ENCODE data around the gene STK24. TPM values are rescaled to one million over a fixed set of nuclear protein-coding genes. Genes with fewer than 3 reads are reported as not detected.
"Not testable (repeated sequence)": the region's sequence is repeated elsewhere in the genome, so short reads cannot be mapped to it uniquely, and the experiment has no call there.

Gene STK24
- total and polyA plus RNA-seq, 4 donors: 42.7 to 56.1 (median 52.2) TPM

DNA sequence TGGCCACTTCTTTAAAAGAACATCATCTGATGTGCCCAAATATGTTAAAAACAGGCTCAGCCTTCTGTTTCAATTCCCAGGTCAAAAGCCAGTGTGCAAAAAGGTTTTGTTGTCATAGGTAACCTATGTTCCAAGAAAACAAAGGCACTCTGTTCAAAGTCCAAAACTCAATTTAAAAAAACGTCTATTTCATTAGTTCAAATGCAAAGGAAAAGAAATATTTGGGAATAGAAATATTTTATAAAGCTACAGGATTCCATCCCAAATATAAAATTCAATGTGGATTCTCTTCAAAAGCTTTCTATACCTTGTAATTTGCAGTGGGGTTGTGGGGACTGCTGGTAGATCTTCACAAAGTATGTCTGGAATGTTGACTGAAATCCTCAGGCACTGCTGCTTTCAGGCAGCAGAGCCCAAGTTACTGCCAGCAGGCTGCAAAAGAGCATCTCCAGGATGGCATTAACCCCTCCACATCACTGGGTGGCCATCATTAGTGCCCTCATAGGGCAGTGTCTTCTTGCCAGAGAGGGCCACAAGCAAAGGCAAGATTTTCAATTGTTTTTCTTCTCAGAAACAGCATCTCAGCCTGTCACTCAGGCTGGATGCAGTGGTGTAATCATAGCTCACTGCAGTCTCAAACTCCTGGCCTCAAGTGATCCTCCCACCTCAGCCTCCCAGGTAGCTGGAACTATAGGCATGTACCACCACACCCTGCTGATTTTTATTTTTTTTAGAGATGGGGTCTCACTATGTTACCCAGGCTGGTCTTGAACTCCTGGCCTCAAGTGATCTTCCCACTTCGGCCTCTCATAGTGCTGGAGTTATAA lies 22.8 kb upstream of the STK24 start:
- H3K27ac ChIP-seq (ENCODE audit: low read depth, low read length): no peak overlapping the region
- no peaks in the 10 kb centered on the region for H3K9me3 ChIP-seq (ENCODE audit: control insufficient read depth, insufficient read depth, low read length)
- H3K27me3 ChIP-seq (ENCODE audit: control insufficient read depth, insufficient read depth, low read length): no peaks in the 10 kb centered on the region
- no peaks in the 10 kb centered on the region for H3K4me1 ChIP-seq (ENCODE audit: control insufficient read depth, insufficient read depth, low read length)
- no peaks in the 10 kb centered on the region for H3K36me3 ChIP-seq (ENCODE audit: control insufficient read depth, insufficient read depth, low read length)
- no peak for DNase-seq (ENCODE audit: low read depth in 4 of 6, low spot score in 6 of 6)
- WGBS (ENCODE audit: insufficient coverage): no CpG with 5 or more reads among the region's 2 CpGs
- H3K4me3 ChIP-seq (ENCODE audit: low read depth, low read length): no peak overlapping the region

DNA sequence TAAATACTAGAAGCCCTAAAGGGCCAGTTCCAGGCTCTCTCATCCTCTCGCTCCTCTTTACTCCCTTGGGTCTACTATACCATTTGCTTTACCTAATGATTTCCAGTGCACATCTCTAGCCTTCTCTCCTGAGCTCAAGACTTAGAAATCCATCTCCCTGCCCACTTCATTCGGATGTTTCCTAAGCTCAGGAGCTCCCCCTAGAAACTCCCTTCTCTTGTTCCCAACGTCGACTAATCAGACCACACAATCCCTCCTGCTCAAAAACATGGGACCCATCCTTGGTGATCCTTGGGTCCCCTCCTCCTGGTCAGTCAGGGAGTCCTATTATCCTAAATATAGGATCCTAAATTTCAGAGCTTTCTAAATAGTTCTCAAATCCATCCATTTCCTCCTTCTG lies 21.1 kb upstream of the STK24 start:
- H3K4me1 ChIP-seq (ENCODE audit: control insufficient read depth, insufficient read depth, low read length): no peaks in the 10 kb centered on the region
- 36% methylated on average over 4 of the region's 4 CpGs for WGBS (ENCODE audit: insufficient coverage)
- no peaks in the 10 kb centered on the region for H3K27me3 ChIP-seq (ENCODE audit: control insufficient read depth, insufficient read depth, low read length)
- DNase-seq (ENCODE audit: low read depth in 4 of 6, low spot score in 6 of 6): no peak
- no peak overlapping the region for H3K4me3 ChIP-seq (ENCODE audit: low read depth, low read length)
- no peak overlapping the region for H3K27ac ChIP-seq (ENCODE audit: low read depth, low read length)
- no peaks in the 10 kb centered on the region for H3K36me3 ChIP-seq (ENCODE audit: control insufficient read depth, insufficient read depth, low read length)
- H3K9me3 ChIP-seq (ENCODE audit: control insufficient read depth, insufficient read depth, low read length): no peaks in the 10 kb centered on the region

DNA sequence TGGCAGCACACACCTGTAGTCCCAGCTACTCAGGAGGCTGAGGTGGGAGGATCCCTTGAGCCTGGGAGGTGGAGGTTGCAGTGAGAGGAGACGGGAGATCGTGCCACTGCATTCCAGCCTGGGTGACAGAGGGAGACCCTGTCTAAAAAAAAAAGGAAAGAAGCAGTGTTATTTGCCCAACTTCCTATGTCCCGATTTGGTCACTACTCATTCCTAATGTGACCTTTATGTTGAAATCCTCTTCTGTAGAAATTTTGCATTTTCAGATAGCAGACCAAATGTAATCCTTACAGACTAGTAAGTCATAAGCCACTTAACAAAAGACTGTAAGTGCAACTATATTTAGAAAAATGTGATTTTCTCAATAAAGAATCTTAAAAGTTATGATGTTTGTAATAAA lies 18.2 kb upstream of the STK24 start:
- peaks cover 9% of the 10 kb centered on the region for H3K9me3 ChIP-seq (ENCODE audit: control insufficient read depth, insufficient read depth, low read length)
- H3K36me3 ChIP-seq (ENCODE audit: control insufficient read depth, insufficient read depth, low read length): no peaks in the 10 kb centered on the region
- DNase-seq (ENCODE audit: low read depth in 4 of 6, low spot score in 6 of 6): no peak
- no peak overlapping the region for H3K27ac ChIP-seq (ENCODE audit: low read depth, low read length)
- H3K4me3 ChIP-seq (ENCODE audit: low read depth, low read length): no peak overlapping the region
- no CpG with 5 or more reads among the region's 3 CpGs for WGBS (ENCODE audit: insufficient coverage)
- H3K4me1 ChIP-seq (ENCODE audit: control insufficient read depth, insufficient read depth, low read length): no peaks in the 10 kb centered on the region
- H3K27me3 ChIP-seq (ENCODE audit: control insufficient read depth, insufficient read depth, low read length): no peaks in the 10 kb centered on the region

DNA sequence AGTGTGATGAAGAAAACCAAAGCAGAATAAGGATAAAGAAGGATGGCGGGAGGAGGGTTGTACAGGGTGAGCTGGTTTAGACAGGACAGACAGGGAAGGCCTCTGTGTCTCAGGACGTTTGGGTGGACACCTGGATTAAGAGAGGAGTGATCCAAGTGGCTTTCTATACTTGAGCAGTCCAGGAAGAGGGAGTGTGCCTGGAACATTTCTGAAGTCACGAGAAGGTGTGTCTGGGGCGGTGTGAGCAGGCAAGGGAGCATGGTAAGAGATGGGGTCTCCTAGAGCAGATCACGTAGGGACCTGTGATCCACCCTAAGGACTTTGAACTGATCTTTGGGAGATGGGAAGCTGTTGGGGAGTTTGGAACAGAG lies 15.4 kb upstream of the STK24 start:
- WGBS (ENCODE audit: insufficient coverage): 87% methylated on average over 5 of the region's 5 CpGs
- no peak overlapping the region for H3K4me3 ChIP-seq (ENCODE audit: low read depth, low read length)
- H3K36me3 ChIP-seq (ENCODE audit: control insufficient read depth, insufficient read depth, low read length): no peaks in the 10 kb centered on the region
- H3K27ac ChIP-seq (ENCODE audit: low read depth, low read length): no peak overlapping the region
- H3K4me1 ChIP-seq (ENCODE audit: control insufficient read depth, insufficient read depth, low read length): no peaks in the 10 kb centered on the region
- no peak for DNase-seq (ENCODE audit: low read depth in 4 of 6, low spot score in 6 of 6)
- H3K9me3 ChIP-seq (ENCODE audit: control insufficient read depth, insufficient read depth, low read length): peaks cover 9% of the 10 kb centered on the region
- no peaks in the 10 kb centered on the region for H3K27me3 ChIP-seq (ENCODE audit: control insufficient read depth, insufficient read depth, low read length)

DNA sequence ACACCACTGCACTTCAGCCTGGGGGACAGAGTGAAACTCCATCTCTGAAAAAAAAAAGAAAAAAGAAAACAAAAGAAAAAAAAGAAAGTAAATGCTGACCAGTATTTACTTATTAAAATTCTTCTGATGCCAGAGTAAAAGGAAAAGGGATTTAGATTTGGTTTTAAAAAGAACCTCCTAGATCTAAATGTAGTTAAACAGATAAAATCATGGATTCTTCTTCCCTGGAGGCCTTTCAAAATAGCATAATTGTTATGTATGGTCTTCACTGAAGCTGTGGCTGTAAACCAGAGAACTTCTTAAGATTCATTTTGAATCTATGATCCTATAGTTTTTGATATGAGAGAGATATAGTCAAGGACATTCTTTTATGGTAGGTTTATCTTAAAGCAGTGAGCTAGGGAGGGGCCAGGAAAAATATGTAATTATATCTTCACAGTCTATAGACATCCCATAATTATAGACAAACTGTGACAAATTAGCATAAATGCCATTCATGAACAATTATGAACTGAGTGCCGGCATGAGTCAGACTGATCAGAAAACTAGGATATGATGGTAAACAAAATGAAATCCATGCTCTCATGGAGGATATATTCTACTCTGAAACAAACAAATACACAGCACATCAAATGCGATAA lies 14.9 kb upstream of the STK24 start:
- Histone ChIP-seq H3K4me3 (ENCODE audit: low read depth, low read length) (no peak overlapping the region), H3K9me3 (ENCODE audit: control insufficient read depth, insufficient read depth, low read length) (peaks cover 9% of the 10 kb centered on the region), H3K36me3 (ENCODE audit: control insufficient read depth, insufficient read depth, low read length) (no peaks in the 10 kb centered on the region), H3K4me1 (ENCODE audit: control insufficient read depth, insufficient read depth, low read length) (no peaks in the 10 kb centered on the region), H3K27ac (ENCODE audit: low read depth, low read length) (no peak overlapping the region), H3K27me3 (ENCODE audit: control insufficient read depth, insufficient read depth, low read length) (no peaks in the 10 kb centered on the region)
- DNase-seq (ENCODE audit: low read depth in 4 of 6, low spot score in 6 of 6): no peak
- no CpG with 5 or more reads among the region's 2 CpGs for WGBS (ENCODE audit: insufficient coverage)

DNA sequence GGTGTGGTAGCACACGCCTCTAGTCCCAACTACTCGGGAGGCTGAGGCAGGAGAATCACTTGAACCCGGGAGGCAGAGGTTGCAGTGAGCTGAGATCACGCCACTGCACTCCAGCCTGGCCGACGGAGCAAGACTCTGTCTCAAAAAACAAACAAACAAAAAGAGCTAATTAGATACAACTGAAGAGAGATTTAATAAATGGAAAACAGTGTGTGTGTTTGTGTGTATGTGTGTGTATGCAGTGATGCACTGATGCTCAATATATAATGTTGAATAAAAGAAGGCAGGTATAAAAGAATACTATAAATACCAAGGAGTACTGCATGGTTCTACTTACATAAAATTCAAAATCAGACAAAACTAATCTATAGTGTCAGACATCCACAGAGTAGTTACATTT lies 13.6 kb upstream of the STK24 start:
- DNase-seq (ENCODE audit: low read depth in 4 of 6, low spot score in 6 of 6); H3K27ac ChIP-seq (ENCODE audit: low read depth, low read length); H3K36me3 ChIP-seq (ENCODE audit: control insufficient read depth, insufficient read depth, low read length); H3K4me3 ChIP-seq (ENCODE audit: low read depth, low read length); H3K4me1 ChIP-seq (ENCODE audit: control insufficient read depth, insufficient read depth, low read length); H3K9me3 ChIP-seq (ENCODE audit: control insufficient read depth, insufficient read depth, low read length); H3K27me3 ChIP-seq (ENCODE audit: control insufficient read depth, insufficient read depth, low read length): not testable (repeated sequence)
- WGBS (ENCODE audit: insufficient coverage): 100% methylated on average over 2 of the region's 6 CpGs

DNA sequence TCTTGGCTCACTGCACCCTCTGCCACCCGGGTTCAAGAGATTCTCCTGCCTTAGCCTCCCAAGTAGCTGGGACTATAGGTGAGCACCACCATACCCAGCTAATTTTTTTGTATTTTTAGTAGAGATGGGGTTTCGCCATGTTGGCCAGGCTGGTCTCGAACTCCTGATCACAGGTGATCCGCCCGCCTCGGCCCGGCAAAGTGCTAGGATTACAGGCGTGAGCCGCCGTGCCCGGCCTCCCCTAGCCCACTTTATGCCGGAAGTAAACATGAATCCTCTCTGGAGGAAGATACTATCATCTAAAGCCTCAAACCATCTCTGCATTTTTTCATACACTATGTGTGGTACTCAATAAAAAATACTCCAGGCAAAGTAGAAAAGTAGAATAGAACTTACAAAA lies 12.6 kb upstream of the STK24 start:
- not testable (repeated sequence) for H3K4me1 ChIP-seq (ENCODE audit: control insufficient read depth, insufficient read depth, low read length); H3K4me3 ChIP-seq (ENCODE audit: low read depth, low read length); H3K9me3 ChIP-seq (ENCODE audit: control insufficient read depth, insufficient read depth, low read length); H3K27ac ChIP-seq (ENCODE audit: low read depth, low read length); H3K27me3 ChIP-seq (ENCODE audit: control insufficient read depth, insufficient read depth, low read length); DNase-seq (ENCODE audit: low read depth in 4 of 6, low spot score in 6 of 6); H3K36me3 ChIP-seq (ENCODE audit: control insufficient read depth, insufficient read depth, low read length)
- 90% methylated on average over 9 of the region's 12 CpGs for WGBS (ENCODE audit: insufficient coverage)

DNA sequence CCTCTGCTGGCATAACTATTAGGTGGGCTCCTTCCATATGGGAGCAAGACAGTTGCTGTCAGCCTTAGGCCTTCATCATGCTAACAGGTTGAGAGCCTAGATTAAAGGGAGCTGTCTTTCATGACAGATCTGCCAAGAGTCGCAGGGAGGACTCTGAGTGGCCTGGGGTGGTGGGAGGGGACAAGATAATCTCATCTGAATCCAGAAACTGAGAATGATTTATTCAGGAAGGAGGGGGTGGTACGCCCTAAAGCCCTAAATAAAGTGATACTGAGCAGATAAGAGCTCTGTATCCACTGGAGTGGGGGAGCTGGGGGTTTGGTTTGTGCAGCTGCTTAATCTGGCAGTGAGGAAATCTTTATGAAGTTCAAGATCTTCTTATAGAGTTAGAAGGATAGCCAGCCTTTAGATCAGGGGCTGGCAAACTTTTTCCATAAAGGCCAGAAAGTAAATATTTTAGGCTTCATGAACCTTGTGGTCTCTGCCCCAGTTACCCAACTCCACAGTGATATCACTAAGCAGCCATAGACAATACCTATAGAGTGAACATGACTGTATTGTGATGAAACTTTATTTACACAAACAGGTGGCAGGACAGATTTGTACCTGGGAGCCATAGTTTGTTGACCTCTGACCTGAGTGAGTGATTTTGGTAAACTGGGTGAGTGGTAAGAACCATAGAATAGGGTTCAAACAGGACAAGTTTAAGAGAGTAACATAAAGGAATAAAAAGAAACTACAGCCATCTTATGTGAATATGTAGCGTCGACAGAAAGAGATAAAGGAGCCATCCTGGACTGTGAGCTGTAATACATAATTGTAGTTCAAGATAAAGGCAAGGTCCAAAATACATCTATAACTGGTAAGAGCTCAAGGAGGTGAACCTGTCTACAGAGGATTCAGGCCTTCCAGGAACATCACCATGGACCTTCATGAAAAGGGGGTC lies 9.8 kb upstream of the STK24 start:
- Histone ChIP-seq H3K36me3 (ENCODE audit: control insufficient read depth, insufficient read depth, low read length) (no peaks in the 10 kb centered on the region), H3K27ac (ENCODE audit: low read depth, low read length) (no peak overlapping the region), H3K4me1 (ENCODE audit: control insufficient read depth, insufficient read depth, low read length) (no peaks in the 10 kb centered on the region), H3K27me3 (ENCODE audit: control insufficient read depth, insufficient read depth, low read length) (no peaks in the 10 kb centered on the region), H3K9me3 (ENCODE audit: control insufficient read depth, insufficient read depth, low read length) (peaks cover 9% of the 10 kb centered on the region), H3K4me3 (ENCODE audit: low read depth, low read length) (no peak overlapping the region)
- WGBS (ENCODE audit: insufficient coverage): 95% methylated on average over 2 of the region's 4 CpGs
- DNase-seq (ENCODE audit: low read depth in 4 of 6, low spot score in 6 of 6): no peak

DNA sequence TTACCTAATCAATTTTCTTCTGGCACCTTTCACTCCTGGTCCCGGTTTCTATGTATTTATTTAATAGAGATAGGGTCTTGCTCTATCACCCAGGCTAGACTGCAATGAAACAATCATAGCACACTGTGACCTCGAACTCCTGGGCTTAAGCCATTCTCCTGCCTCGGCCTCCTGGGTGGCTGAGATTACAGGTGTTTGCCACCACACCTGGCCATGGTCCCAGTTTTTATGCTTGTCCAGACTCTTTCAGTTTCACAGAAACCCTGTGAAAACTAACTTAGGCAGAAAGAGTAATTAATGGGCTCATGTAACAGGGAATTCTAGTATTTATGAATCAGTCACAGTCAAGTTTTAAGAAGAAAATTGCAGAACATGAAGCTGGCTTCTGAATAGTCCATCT lies 9.0 kb upstream of the STK24 start:
- Histone ChIP-seq H3K27ac (ENCODE audit: low read depth, low read length) (no peak overlapping the region), H3K4me1 (ENCODE audit: control insufficient read depth, insufficient read depth, low read length) (no peaks in the 10 kb centered on the region), H3K36me3 (ENCODE audit: control insufficient read depth, insufficient read depth, low read length) (no peaks in the 10 kb centered on the region), H3K9me3 (ENCODE audit: control insufficient read depth, insufficient read depth, low read length) (peaks cover 6% of the 10 kb centered on the region), H3K4me3 (ENCODE audit: low read depth, low read length) (no peak overlapping the region), H3K27me3 (ENCODE audit: control insufficient read depth, insufficient read depth, low read length) (no peaks in the 10 kb centered on the region)
- no peak for DNase-seq (ENCODE audit: low read depth in 4 of 6, low spot score in 6 of 6)
- no CpG with 5 or more reads among the region's 3 CpGs for WGBS (ENCODE audit: insufficient coverage)

Measured in spinal cord (tissue), 10 donors.